OCI-LY3 (cell line): ENCODE results near the gene WWOX.

Source experiments
- H2AFZ ChIP-seq: fragments of 200-600, 300-600 bp; shearing (Covaris generic); 2 replicates; pipeline ENCODE4 v1.6.0; 2014; ENCODE audit warnings: antibody characterized with exemption, low read depth, low read length
- H3K27ac ChIP-seq: fragments of 200-600, 300-600 bp; sonication (generic); 2 replicates; pipeline ENCODE4 v1.5.1; 2014; ENCODE audit warnings: mild to moderate bottlenecking, low read length, moderate library complexity, mixed read lengths
- H3K27me3 ChIP-seq: fragments of 200-600, 300-600 bp; sonication (generic); 2 replicates; pipeline ENCODE4 v1.6.1; 2014; ENCODE audit warnings: low read depth, low read length, mixed read lengths
- H3K36me3 ChIP-seq: fragments of 200-600, 300-600 bp; sonication (generic); replicated peaks from 2 replicates; pipeline ENCODE3; 2014; ENCODE audit warnings: low read depth, low read length, mixed read lengths
- H3K4me1 ChIP-seq: fragments of 300-600, 200-600 bp; sonication (generic); 2 replicates; pipeline ENCODE4 v1.6.1; 2014; ENCODE audit warnings: low read length, mixed read lengths
- H3K4me2 ChIP-seq: fragments of 200-600, 300-600 bp; sonication (generic); 2 replicates; pipeline ENCODE4 v1.6.1; 2014; ENCODE audit warnings: low read length, mixed read lengths
- H3K4me3 ChIP-seq: fragments of 300-600, 200-600 bp; sonication (generic); 2 replicates; pipeline ENCODE4 v1.5.1; 2014; ENCODE audit warnings: antibody characterized with exemption, mild to moderate bottlenecking, low read length, moderate library complexity
- H3K79me2 ChIP-seq: fragments of 300-600, 200-600 bp; shearing (Covaris generic); 2 replicates; pipeline ENCODE4 v1.6.1; 2014; ENCODE audit warnings: mild to moderate bottlenecking, low read length, mixed read lengths
- H3K9ac ChIP-seq: fragments of 300-600, 200-600 bp; shearing (Covaris generic); 2 replicates; pipeline ENCODE4 v1.6.0; 2014; ENCODE audit warnings: mild to moderate bottlenecking, low read length, moderate library complexity
- H3K9me3 ChIP-seq: fragments of 200-600, 300-600 bp; shearing (Covaris generic); 2 replicates; pipeline ENCODE4 v1.6.1; 2014; ENCODE audit warnings: low read length, mixed read lengths; ENCODE audit not compliant: insufficient read depth
- H4K20me1 ChIP-seq: fragments of 200-600, 300-600 bp; sonication (generic); 2 replicates; pipeline ENCODE4 v1.6.1; 2016; ENCODE audit warnings: low read length, mixed read lengths; ENCODE audit not compliant: insufficient read depth
- CTCF ChIP-seq: fragments of 200-600, 300-600 bp; sonication (generic); IDR thresholded peaks from 2 replicates; pipeline ENCODE4 v1.5.1; 2014; ENCODE audit warnings: antibody characterized with exemption, low read length, low read depth
- EZH2phosphoT487 ChIP-seq: fragments of 200-600 bp; shearing (Covaris generic); IDR thresholded peaks from 2 replicates; pipeline ENCODE4 v1.6.1; 2018; ENCODE audit warnings: antibody characterized with exemption, mixed run types, low read depth

Gene WWOX

GRCh38 chr16:78529881-78530280 lies 430.4 kb downstream of the WWOX start:
- H3K36me3 ChIP-seq, result no peaks in the 10 kb centered on the region
- no peak overlapping the region for H3K4me3 ChIP-seq
- no peak overlapping the region for H3K27ac ChIP-seq
- H3K4me2 ChIP-seq, result no peak overlapping the region
- H3K79me2 ChIP-seq, result no peaks in the 10 kb centered on the region
- no peaks in the 10 kb centered on the region for H4K20me1 ChIP-seq
- H2AFZ ChIP-seq, result no peak overlapping the region
- no peaks in the 10 kb centered on the region for H3K9me3 ChIP-seq
- no peaks in the 10 kb centered on the region for H3K27me3 ChIP-seq
- TF ChIP-seq CTCF, result no peak
- TF ChIP-seq EZH2phosphoT487, result no peak
- no peak overlapping the region for H3K9ac ChIP-seq
- no peaks in the 10 kb centered on the region for H3K4me1 ChIP-seq

- H3K9ac ChIP-seq, result no peak overlapping the region
- H3K79me2 ChIP-seq, result no peaks in the 10 kb centered on the region
- H3K27ac ChIP-seq, result no peak overlapping the region
- H3K4me1 ChIP-seq, result no peaks in the 10 kb centered on the region
- H4K20me1 ChIP-seq, result no peaks in the 10 kb centered on the region
- TF ChIP-seq EZH2phosphoT487 (no peak), CTCF (no peak)
- H3K27me3 ChIP-seq, result no peaks in the 10 kb centered on the region
- H3K4me3 ChIP-seq, result no peak overlapping the region
- H3K9me3 ChIP-seq, result no peaks in the 10 kb centered on the region
- H2AFZ ChIP-seq, result no peak overlapping the region
- H3K36me3 ChIP-seq, result no peaks in the 10 kb centered on the region
- H3K4me2 ChIP-seq, result no peak overlapping the region
Observed at GRCh38 chr16:78530283-78530682, 430.8 kb downstream of the WWOX start.

- no peak for TF ChIP-seq EZH2phosphoT487
- TF ChIP-seq CTCF, result no peak
- Histone ChIP-seq H2AFZ (no peak overlapping the region), H3K27me3 (no peaks in the 10 kb centered on the region), H3K79me2 (no peaks in the 10 kb centered on the region), H3K36me3 (no peaks in the 10 kb centered on the region), H3K9ac (no peak overlapping the region), H3K9me3 (no peaks in the 10 kb centered on the region), H3K27ac (no peak overlapping the region), H3K4me2 (no peak overlapping the region), H3K4me3 (no peak overlapping the region), H4K20me1 (no peaks in the 10 kb centered on the region), H3K4me1 (no peaks in the 10 kb centered on the region)
Observed at GRCh38 chr16:78535098-78535497, 435.6 kb downstream of the WWOX start.

GRCh38 chr16:78537511-78537910 lies 438.1 kb downstream of the WWOX start:
- Histone ChIP-seq H3K27ac (no peak overlapping the region), H3K4me1 (no peaks in the 10 kb centered on the region), H3K9me3 (no peaks in the 10 kb centered on the region), H3K9ac (no peak overlapping the region), H3K4me3 (no peak overlapping the region), H3K4me2 (no peak overlapping the region), H3K36me3 (no peaks in the 10 kb centered on the region), H3K79me2 (no peaks in the 10 kb centered on the region), H2AFZ (no peak overlapping the region), H3K27me3 (no peaks in the 10 kb centered on the region), H4K20me1 (no peaks in the 10 kb centered on the region)
- no peak for TF ChIP-seq CTCF
- no peak for TF ChIP-seq EZH2phosphoT487
